ENCODE results near the gene ENKUR.
"Not testable (repeated sequence)": the region's sequence is repeated elsewhere in the genome, so short reads cannot be mapped to it uniquely, and the experiment has no call there.

The ENKUR gene

DNA sequence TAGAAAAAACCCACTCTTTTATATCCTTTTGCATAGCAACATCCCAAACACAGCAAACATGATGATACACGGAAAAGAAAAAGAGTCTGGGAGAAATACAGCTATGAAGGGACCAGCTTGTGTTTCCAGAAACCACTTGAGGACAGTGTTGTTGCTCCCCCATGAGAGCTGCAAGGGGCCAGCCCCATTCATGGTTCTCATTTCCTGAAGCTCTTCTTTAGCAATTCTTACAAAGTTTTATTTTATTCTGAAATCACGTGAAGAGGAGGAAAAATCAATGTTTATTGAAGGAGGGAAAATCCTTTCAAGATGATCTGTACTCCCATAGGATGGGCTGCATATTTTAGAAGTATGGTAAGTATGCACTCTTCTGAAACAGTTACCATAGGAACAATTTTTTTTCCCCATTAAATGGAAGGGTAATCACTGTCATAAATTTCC, 46.1 kb downstream of the ENKUR start:
- no peak for DNase-seq

DNA sequence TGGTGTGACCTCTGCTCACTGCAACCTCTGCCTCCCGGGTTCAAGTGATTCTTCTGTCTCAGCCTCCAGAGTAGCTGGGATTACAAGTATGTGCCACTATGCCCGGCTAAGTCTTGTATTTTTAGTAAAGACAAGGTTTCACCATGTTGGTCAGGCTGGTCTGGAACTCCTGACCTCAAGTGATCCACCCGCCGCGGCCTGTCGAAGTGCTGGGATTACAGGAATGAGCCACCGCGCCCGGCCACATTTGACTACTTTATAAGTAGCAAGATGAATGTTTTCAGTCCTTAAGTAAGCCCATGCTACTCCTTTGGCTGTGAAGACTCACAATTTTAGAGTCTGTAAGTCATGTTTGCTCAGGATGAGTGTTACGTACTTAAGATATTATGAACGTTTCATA, 47.0 kb downstream of the ENKUR start:
- DNase-seq = not testable (repeated sequence)

DNA sequence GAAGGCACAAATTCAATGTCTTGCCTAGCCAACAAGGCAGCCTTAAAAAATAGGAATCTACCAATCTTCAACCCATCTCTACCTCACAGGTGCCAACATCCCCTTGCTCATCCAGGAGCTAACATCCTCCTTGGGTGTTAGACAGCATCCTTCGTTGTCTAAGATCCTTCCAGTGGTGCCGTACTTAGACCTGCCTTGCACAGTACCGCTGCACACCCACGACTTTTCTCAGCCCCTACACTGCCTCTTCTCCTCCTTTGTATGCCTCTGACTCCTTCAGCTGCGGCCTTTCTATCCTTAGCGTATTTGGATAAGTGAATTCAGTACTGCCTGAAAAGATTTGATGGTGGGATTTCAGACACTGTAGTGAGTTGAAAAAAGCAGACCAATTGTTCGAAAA, 47.6 kb downstream of the ENKUR start:
- no peak for DNase-seq

DNA sequence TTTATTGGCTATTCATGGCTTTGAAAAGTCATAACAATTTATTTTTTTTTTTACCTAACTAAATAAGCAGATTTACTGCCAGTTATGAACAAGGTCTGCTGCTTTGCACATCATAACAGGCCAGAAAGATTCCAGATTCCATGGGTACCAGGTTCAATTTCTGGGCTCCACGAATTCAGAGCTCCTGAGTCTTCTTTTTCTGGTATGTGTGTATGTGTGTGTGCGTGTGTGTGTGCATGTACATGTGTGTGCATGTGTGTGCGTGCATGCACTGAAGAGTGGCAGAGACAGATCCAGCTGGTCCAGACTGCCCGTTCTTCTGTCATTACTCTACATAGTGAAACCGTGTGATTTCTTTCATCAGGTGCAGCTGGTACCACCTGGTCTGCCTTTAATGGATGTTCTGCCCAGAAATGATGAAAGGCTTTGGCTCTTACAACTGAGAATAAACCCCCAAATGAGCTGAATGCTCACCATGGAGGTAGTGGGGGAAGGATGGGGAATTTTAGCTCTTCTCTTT, 48.9 kb downstream of the ENKUR start:
- DNase-seq = no peak

DNA sequence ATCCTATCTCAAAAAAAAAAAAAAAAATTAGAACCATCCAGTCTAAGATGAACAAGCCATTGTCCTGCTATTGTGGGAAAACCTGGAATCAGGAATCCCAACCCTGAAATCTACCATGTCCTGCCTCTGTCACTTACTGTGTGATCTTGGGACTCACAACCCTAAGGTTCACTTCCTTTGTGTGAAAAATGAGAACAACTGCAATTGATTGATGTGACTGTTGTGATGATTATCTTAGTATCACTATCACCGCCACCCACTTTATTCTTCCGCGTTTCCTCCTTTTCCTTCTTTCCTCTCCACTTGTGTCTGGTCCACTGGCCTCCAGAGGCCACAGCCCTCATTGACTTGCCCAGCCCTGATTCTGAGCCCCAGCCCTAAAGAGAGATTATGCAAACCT, 50.9 kb downstream of the ENKUR start:
- no peak for DNase-seq

DNA sequence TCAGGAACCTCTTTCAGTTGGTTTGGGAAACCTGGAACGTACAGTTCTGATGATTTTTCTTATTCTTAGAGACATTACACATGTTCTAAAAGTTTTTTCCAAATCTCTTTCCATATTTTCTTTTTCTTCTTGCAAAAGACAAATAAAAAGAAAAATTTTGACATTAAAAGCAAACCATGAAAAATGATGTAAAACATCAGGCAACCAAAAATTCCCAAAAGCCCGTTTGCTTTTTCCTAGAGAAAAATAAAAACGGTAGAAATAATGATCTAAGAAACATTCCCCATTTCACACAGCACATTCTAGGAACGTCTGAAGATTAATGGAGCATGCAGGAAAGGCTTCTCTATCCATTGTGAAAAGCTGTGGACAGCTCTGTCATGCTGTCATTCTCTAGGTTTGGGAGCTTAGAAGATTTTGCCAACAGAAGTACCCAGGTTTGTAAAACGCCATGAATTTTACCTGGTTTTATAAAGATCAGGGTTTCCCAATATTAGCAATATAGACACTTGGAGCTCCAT, 52.4 kb downstream of the ENKUR start:
- no peak for DNase-seq

DNA sequence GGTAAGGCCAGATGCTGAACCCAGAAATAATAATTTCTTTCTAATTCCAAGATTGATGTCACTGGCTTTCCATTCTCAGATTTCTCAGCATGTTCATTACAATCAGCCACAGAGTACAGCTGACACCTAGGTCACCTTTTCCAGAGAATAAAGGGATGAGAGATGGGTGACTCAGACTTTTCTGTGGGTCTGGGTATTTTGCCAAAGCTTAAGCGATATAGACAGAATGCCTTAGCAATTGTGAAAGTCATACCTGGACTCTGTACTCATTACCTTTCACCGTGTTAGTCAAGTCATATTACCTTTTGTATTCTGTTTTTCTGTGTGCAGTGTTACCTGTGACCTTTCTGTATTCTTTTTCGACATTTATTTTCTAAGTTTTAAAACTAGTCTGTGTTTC, 53.0 kb downstream of the ENKUR start:
- DNase-seq = no peak

DNA sequence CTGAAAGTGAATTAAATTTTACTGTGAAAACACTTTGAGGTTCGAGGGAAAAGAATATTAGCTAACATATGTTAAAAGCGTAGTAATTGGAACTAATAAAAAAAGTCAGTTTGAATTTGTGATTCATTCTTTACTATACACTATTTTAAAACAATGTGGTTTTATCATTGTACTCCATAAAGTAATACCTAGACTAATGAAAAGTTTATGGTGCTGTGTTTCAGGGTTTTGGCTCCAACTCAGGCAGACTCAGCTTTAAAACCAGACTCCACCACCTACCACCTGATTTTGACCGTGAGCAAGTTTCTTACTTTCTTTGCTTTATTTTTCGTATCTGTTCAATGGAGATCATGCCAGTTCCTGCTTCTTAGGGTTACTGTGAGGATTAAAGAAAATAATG, 54.4 kb downstream of the ENKUR start:
- DNase-seq = no peak

DNA sequence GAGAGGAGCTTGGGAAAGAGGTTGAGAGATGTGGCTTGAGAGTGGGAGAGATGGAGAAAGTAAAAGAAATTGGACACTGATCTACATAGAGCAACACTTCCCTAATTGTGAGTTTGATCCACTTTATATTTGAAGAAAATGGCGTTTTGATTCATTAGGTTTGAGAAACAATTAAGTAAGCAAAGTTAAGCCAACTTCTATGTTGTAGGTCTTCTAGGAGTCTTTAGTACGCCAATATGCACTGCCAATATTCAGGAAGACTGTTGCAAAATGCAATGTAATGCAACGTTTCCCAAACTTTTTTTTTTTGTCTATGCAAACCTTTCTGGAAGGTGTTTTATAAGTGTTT, 56.6 kb downstream of the ENKUR start:
- no peak for DNase-seq

DNA sequence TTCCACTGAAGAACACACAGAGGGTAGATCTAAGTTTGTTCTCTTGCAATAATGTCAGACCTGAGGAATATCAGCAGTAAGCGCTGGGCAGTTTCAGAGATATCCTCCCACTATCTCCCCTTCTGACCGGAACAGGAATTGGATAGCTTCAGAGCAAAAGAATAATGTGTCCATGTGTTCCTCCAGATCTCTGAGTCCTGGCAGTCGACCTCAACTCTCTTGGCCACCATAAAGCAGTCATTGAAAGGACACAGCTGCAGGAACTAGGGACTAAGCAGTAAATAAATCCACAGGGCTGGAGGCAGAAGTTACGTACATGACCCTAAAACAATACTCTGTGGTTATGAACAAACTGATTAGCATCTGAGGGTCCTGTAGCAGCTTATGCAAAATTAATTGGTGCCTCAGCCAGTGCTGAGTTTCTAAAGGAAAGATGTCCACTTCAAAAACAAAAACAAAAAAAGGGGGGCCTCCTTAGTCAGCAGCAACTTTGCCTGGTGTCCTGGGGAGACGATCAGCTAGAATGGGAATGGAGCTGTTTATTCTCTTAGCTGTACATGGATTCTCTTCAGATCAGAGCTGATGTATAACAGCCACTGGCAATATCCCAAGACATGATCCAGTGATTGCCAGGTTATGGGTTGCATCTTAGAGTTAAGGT, 57.1 kb downstream of the ENKUR start:
- DNase-seq = no peak

DNA sequence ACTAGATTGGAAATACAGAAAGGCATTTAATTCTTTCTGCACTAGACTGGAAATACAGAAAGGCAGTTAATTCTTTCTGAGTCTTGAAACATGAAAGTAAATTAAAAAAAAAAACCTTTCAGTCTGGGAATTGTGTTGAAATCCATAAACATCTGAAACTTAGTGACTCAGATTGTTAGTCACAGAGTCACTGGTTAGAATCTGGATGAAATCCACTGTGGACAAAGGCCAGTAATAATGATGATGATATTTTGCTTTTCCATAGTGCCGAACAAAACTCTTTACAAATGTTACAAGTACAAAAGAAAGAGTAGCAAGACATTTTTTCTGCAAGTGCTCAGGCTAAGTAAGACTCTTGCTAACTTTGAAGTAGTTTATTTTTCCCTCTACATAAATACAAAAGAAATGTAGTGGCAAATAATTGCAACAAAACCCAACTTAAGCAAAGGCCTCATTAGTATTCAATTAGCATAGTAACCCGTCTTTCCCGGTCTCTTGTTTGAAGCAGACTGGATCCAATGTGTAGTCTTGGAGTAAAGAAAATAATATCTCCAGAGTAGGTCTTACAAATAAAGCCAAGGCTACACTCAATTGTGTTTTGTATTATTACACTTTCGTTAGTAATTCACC, 57.8 kb downstream of the ENKUR start:
- no peak for DNase-seq

DNA sequence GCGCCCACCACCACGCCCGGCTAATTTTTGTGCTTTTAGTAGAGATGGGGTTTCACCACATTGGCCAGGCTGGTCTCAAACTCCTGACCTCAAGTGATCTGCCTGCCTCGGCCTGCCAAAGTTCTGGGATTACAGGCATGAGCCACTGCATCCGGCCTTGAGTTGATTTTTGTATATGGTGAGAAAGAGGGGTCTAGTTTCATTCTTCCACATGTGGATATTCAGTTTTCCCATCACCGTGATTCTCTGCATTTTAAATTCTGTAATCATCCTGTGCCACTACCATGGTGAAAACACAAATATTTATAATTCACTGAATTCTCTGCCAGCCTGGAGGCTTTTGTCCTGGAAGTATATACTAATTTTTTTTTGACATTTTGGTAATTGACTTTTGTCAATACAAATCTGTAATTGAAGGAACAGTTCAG, 58.3 kb downstream of the ENKUR start:
- DNase-seq = not testable (repeated sequence)

DNA sequence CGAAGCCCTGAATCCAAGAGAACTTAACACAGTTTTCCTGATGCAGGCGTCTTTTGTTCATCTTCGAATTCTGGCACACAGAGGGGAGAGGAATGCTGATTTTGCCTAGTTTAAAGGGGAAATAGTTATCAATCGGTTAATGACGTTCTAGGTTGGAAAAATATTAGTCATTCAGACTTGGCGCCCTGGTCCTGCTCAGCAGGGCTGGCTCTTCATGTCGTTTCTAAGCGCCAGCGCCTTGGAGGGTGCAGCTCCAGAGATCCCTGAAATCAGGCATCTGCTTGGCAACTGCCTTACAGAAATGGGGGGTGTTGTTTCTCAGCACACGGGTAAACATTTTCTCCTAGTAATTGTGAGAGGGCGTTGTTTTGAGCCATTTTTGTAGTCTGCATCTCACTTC, 62.3 kb downstream of the ENKUR start:
- no peak for DNase-seq

DNA sequence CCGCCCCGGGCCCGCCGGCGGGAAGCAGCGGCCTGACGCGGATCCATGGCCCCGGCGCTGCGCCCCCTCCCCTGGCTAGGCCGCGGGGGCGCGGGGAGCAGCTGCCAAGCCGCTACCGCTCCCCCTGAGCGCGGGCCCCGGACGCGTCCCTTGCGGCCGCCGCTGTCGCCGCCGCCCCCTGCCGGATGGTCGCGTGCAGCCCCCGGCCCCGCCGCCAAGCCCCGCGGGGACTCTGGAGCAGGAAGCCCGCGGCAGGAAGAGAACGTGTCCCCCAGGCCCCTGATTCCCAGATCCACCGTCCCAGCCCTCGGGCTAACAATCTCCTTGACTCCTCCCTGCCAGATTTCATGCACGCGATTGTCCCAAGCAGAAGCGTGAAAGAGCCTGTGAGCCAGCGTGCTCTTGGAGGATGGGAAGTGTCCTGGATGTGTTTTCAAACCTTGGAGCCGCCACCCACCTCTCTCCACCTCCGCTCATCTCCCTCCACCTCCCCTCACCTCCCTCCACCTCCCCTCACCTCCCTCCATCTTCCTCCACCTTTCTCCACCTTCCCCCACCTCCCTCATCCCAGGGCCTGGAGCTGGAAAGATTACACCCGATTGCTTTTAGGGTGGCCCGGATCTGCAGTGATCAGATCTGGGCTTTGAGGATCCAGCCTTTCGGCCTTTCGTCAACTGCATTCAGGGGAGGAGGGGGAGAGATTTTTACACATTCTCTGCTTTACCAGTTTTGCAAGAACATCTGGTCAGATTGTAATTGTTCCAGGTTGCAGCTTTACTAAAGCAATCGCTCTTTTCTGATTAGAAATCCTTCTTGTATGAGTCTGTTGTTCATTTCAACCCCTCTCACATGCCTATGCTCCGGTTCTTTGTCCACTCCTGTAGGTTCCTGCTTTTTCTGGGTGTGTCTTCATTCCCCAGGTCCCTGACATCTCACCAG, 63.0 kb downstream of the ENKUR start:
- peak; percentile 45 for DNase-seq

DNA sequence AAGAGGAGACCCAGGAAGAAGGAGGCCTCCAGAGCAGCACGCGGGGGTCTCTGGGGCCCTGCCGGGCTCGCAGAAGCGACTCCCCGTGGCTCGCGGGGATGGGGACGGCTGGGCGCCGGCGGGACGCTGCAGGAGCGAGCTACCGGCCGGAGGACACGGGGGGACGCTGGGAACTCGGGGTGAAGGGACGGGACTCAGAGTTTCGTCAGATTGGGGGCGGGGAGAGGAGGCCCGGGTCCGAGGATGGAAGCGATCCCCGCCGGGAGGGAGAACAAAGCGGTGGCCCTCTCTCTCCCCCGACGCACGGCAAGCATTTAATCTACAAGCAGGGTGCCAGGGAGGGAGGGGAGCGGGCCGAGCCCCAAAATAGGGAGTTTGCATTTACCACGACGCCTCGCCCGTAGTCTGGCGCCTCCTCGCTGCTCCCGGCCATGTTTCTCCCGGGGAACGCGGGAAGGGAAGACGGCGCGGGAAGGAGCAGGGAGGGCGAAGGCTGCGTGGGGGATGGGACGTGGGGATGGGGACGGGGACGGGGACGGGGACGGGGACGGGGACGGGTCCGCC, 63.7 kb downstream of the ENKUR start, which contains the start of gene PRTFDC1:
TSS of gene PRTFDC1 (minus strand) at position 464 of the 564 bp plus-strand sequence. CDS start at position 433, 31 bp downstream.
- DNase-seq = peak; percentile 45

DNA sequence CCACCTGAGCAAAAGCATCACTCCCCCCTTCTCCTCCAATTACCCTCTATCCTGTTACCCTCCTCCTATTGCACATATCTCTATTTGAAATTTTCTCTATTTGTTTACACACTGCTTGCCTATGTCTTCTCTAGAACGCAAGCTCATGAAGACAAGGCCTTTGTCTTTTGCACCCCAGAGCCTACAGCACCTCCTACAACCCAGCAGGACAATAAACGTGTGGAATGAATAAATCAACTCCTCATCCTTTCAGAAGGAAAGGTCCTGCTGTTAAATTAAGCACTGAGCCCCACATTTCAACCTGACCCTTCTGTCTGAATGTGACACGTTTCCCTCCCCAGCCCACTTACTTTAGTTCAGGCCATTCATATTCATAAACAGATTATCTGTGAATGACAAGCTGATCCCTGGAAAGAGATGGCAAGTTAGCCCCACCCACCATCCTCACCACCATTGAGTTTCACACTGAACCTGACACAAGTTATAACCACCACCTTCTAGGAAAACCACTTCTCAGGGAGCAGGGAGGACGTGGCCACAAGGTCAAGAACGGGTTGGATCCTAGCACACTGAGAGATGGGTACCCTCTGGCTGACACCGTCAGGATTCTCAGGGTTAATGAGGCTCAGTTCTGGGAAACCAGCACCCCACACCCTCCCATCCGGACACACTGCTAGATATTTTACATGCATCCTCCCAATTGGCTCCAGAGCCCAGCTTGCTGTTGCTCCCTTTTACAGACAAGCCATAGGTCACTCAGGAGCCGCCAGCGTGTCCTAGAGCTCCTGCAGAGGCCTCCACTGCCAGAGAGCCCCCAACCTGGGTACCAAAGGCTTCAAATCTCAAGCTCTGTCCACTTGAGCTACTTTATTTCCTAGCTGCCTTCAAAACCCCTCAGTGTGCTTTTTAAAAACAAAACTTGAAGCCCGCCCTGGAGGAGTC, 64.5 kb downstream of the ENKUR start:
- no peak for DNase-seq

DNA sequence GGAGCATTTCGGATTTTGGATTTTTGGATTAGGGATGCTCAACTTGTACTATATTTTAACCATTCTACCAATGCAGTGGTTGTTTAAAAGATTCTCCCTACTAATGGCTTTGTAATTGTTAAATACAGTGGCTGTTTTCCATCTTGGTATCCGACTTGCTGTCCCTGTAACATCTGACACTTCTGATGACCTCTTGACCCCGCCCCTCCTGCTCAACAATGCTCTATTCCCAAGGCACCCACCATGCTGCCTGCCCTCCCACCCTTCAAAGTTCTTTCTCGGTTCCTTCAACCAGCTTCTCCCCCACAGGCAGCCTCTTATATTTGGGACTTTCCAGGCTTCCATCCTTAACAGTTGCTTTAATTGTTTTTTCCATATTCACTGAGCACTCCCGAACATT, 65.5 kb downstream of the ENKUR start:
- no peak for DNase-seq

DNA sequence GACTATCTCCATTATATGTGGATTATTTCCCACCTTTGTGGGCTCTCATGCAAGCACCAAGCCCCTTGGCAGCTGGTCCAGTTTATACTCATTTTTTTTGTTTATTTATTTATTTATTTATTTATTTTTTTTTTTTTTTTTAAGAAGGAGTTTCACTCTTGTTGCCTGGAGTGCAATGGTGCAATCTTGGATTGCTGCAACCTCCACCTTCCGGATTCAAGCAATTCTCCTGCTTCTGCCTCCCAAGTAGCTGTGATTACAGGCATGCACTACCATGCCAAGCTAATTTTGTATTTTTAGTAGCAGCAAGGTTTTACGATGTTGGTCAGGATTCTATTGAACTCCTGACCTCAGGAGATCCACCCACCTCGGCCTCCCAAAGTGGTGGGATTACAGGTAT, 66.3 kb downstream of the ENKUR start:
- DNase-seq = no peak

DNA sequence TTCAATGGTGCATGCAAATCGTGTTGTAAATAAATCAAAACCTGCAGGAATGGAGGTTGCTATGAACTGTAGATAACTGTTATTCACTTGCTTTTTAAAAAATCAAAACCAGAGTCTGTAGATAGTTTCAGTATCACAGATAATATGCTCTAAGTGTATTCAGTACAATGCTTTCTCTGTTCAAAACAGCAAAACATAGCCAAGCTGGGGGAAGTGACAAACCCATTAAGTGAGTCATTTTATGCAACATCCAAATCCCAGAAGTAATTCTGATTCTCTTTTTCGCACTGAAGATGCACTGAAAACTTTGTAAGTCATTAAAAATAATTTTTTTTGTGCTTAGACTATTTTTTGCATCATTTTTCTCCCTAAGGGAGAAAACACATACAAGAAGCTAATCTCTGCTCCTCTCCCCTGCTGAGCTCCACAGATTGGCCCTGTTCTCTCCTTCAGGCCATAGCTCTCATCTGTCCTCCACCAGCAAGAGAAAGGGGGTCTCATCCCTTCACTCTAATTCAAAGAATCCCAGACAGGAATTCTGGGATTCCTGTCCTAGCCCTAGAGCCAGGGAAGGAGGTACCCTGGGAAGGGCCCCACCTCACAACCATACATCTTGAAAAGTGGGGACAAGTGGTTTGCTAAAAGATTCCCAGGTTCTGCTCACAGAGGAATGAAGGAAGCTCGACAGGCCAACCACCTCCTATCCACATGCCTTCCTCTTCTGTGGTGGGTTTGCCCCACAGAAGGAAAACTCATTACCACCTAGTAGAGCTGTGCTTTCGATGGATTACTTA, 68.5 kb downstream of the ENKUR start:
- DNase-seq = no peak

DNA sequence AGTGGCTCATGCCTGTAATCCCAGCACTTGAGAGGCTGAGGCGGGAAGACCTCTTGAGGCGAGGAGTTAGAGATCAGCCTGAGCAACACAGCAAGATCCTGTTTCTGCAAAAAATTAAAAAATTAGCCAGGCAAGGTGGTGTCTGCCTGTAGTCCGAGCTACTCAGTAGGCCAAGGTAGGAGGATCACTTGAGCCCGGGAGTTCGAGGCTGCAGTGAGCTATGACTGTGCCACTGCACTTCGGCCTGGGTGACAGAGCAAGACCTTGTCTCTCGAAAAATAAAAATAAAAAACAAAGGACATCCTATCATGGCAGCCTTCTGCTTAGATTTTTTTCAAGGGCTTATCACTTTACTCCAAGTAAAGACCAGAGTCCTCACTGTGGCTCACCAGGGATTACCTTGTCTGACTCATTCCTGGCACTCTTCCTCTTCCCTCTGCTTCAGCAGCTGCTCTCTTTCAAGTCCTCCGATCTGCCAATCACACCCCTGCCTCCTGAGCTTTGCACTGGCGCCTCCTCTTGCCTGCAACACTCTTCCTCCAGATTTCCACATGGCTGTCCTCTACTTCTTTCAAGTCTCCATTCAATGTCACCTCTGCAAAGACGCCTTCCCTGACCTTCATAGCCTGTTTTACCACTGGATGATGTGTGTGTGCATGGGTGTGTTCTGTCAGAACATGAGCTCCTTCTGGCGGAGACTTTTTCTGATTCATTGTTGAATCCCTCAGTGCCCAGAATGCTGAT, 71.3 kb downstream of the ENKUR start:
- DNase-seq = no peak
